ENCODE measurements around the gene CPLX4. TPM values are rescaled to one million over a fixed set of nuclear protein-coding genes. Genes with fewer than 3 reads are reported as not detected.
A peak's percentile ranks its signal among the peaks of the same experiment; 100 is the strongest.

The CPLX4 gene
- total and polyA plus RNA-seq, 2 of the 13 experiments (the other 11 are each of a cell fraction or from before 2014, with no cell fraction given): not detected

DNA sequence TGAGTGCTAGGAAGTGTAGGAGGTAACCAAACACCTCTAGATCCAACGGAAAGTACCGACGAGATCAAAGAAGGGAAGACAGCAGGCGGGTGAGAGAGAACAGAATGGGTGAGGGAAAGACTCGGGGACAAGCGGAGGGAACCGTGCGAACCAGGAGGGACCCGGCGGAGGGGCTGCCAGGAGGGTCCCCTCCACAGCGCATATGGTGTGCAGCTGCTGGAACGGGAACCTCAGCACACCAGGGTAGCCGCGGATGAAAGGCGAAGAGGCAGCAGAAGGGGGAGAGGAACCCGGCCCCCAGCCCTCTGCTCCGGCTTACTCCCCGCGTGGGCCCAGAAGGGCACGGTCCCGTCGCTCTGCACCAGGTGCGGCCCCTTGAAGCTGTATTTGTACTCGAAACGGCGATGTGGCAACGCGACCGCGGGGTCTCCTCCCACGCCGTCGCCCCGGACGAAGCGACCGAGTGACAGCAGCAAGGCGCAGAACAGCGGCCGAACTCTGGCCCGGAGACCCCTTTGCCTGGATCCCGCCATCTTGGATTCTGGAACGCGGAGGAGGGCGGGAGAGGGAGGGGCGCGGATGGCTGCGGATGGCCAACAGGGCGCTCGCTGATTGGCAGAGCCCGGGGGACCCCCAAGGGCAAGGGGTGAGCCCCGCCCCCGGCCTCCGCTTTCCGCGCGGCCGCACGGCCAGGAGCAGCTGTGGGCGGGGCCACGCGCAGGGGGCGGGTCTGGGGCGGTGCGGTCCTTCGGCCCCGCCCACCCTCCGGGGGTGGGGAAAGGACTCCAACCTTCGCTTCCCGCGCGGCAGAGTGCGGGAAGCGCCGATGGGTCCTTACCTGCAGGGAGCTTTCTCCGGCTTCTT lies 40.5 kb upstream of the CPLX4 start, which contains the start of gene LMAN1 (continued):
- TF ChIP-seq SNAI1 (CRISPR knock-in tag; IDR thresholded peaks at IDR 0.05; ENCODE audit: borderline replicate concordance): peak; percentile 90; the same call in 1 of the 2 replicates
- TF ChIP-seq, protein P1, sequence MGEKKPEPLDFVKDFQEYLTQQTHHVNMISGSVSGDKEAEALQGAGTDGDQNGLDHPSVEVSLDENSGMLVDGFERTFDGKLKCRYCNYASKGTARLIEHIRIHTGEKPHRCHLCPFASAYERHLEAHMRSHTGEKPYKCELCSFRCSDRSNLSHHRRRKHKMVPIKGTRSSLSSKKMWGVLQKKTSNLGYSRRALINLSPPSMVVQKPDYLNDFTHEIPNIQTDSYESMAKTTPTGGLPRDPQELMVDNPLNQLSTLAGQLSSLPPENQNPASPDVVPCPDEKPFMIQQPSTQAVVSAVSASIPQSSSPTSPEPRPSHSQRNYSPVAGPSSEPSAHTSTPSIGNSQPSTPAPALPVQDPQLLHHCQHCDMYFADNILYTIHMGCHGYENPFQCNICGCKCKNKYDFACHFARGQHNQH (CRISPR knock-in tag; IDR thresholded peaks at IDR 0.05): no peak; the same call in 1 of the 2 replicates
- no peak for TF ChIP-seq SRSF9 (IDR thresholded peaks at IDR 0.05; ENCODE audit: borderline replicate concordance, insufficient read depth, low read depth, low read length, poor library complexity, severe bottlenecking)
- TF ChIP-seq U2AF1 (optimal IDR thresholded peaks at IDR 0.05; ENCODE audit: low read depth, low read length): no peak
- 0 out of 2 replicates have a peak, but pooled peaks have one; percentile 54 for TF ChIP-seq STAT5B (CRISPR knock-in tag; IDR thresholded peaks at IDR 0.05)
- TF ChIP-seq, protein P2, sequence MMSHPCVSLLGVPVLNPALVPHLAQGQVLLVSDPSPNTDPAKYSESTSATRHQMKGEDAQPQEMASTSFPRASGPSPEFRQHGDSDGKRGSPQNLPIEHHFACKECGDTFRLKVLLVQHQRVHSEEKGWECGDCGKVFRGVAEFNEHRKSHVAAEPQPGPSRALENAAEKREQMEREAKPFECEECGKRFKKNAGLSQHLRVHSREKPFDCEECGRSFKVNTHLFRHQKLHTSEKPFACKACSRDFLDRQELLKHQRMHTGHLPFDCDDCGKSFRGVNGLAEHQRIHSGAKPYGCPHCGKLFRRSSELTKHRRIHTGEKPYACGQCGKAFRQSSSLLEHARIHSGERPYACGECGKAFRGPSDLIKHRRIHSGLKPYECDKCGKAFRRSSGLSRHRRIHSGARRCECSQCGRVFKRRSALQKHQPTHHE (CRISPR knock-in tag; IDR thresholded peaks at IDR 0.05; ENCODE audit: borderline replicate concordance): no peak; the same call in 1 of the 2 replicates
- no peak for TF ChIP-seq ELF3 (CRISPR knock-in tag; IDR thresholded peaks at IDR 0.05)
- TF ChIP-seq, protein P3, sequence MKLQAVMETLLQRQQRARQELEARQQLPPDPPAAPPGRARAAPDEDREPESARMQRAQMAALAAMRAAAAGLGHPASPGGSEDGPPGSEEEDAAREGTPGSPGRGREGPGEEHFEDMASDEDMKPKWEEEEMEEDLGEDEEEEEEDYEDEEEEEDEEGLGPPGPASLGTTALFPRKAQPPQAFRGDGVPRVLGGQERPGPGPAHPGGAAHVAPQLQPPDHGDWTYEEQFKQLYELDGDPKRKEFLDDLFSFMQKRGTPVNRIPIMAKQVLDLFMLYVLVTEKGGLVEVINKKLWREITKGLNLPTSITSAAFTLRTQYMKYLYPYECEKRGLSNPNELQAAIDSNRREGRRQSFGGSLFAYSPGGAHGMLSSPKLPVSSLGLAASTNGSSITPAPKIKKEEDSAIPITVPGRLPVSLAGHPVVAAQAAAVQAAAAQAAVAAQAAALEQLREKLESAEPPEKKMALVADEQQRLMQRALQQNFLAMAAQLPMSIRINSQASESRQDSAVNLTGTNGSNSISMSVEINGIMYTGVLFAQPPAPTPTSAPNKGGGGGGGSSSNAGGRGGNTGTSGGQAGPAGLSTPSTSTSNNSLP (IDR thresholded peaks at IDR 0.05; ENCODE audit: low read depth, low read length): no peak
- peak; percentile 33; the same call in 1 of the 2 replicates for TF ChIP-seq ZNF777 (CRISPR knock-in tag; IDR thresholded peaks at IDR 0.05)
- TF ChIP-seq ZNF761 (CRISPR knock-in tag; conservative IDR thresholded peaks at IDR 0.05): no peak
- TF ChIP-seq SOX5 (CRISPR knock-in tag; IDR thresholded peaks at IDR 0.05; ENCODE audit: borderline replicate concordance): 0 out of 2 replicates have a peak, but pooled peaks have one; percentile 6
- no peak for TF ChIP-seq ZNF432 (CRISPR knock-in tag; IDR thresholded peaks at IDR 0.05; ENCODE audit: borderline replicate concordance)
- no peak for TF ChIP-seq ATRX (CRISPR knock-in tag; IDR thresholded peaks at IDR 0.05; ENCODE audit: borderline replicate concordance)
- TF ChIP-seq, protein P4, sequence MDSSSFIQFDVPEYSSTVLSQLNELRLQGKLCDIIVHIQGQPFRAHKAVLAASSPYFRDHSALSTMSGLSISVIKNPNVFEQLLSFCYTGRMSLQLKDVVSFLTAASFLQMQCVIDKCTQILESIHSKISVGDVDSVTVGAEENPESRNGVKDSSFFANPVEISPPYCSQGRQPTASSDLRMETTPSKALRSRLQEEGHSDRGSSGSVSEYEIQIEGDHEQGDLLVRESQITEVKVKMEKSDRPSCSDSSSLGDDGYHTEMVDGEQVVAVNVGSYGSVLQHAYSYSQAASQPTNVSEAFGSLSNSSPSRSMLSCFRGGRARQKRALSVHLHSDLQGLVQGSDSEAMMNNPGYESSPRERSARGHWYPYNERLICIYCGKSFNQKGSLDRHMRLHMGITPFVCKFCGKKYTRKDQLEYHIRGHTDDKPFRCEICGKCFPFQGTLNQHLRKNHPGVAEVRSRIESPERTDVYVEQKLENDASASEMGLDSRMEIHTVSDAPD (CRISPR knock-in tag; IDR thresholded peaks at IDR 0.05): no peak
- TF ChIP-seq, protein P5, sequence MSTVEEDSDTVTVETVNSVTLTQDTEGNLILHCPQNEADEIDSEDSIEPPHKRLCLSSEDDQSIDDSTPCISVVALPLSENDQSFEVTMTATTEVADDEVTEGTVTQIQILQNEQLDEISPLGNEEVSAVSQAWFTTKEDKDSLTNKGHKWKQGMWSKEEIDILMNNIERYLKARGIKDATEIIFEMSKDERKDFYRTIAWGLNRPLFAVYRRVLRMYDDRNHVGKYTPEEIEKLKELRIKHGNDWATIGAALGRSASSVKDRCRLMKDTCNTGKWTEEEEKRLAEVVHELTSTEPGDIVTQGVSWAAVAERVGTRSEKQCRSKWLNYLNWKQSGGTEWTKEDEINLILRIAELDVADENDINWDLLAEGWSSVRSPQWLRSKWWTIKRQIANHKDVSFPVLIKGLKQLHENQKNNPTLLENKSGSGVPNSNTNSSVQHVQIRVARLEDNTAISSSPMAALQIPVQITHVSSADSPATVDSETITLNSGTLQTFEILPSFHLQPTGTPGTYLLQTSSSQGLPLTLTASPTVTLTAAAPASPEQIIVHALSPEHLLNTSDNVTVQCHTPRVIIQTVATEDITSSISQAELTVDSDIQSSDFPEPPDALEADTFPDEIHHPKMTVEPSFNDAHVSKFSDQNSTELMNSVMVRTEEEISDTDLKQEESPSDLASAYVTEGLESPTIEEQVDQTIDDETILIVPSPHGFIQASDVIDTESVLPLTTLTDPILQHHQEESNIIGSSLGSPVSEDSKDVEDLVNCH (CRISPR knock-in tag; IDR thresholded peaks at IDR 0.05): no peak
- peak; percentile 82 for TF ChIP-seq MYNN (CRISPR knock-in tag; IDR thresholded peaks at IDR 0.05; ENCODE audit: low read depth)
- TF ChIP-seq, protein P6, sequence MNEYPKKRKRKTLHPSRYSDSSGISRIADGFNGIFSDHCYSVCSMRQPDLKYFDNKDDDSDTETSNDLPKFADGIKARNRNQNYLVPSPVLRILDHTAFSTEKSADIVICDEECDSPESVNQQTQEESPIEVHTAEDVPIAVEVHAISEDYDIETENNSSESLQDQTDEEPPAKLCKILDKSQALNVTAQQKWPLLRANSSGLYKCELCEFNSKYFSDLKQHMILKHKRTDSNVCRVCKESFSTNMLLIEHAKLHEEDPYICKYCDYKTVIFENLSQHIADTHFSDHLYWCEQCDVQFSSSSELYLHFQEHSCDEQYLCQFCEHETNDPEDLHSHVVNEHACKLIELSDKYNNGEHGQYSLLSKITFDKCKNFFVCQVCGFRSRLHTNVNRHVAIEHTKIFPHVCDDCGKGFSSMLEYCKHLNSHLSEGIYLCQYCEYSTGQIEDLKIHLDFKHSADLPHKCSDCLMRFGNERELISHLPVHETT (CRISPR knock-in tag; conservative IDR thresholded peaks at IDR 0.05): no peak
- peak; percentile 78 for TF ChIP-seq GABPB1 (CRISPR knock-in tag; IDR thresholded peaks at IDR 0.05)
- peak; percentile 60 for TF ChIP-seq KAT8 (CRISPR knock-in tag; IDR thresholded peaks at IDR 0.05)
